Astrocyte of the cerebellum (primary cell): ENCODE measurements around the gene ITSN2.

Source experiments
- DNase-seq: peaks from one replicate; pipeline ENCODE4 v3.0.0-alpha.2; 2011; ENCODE audit warnings: low read depth
- H3K4me3 ChIP-seq: 2 replicates; pipeline ENCODE4 v1.5.1; 2011; ENCODE audit warnings: mild to moderate bottlenecking, low read depth, low read length, moderate library complexity
- CTCF ChIP-seq: IDR thresholded peaks from 2 replicates; pipeline ENCODE4 v1.5.1; 2012; ENCODE audit warnings: low read length, low read depth, moderate library complexity, mild to moderate bottlenecking; ENCODE audit errors: missing control alignments
- in situ Hi-C: cut with HindIII; loops from 2 replicates; pipeline ENCODE4 v1.10.0; 2017; ENCODE audit warnings: low sequenced_read_pairs

Gene ITSN2

GRCh38 chr2:24162494-24162893 lies 197.8 kb downstream of the ITSN2 start:
- no peak for DNase-seq
- no peak for TF ChIP-seq CTCF
- no peak overlapping the region for H3K4me3 ChIP-seq
- in situ Hi-C loops: no loop called here

- in situ Hi-C loops: no loop called here
- H3K4me3 ChIP-seq: no peak overlapping the region
- no peak for TF ChIP-seq CTCF
- DNase-seq: no peak
Measured at GRCh38 chr2:24160761-24161160, 199.6 kb downstream of the ITSN2 start.

- in situ Hi-C loops: no loop called here
- H3K4me3 ChIP-seq: no peak overlapping the region
- DNase-seq: no peak
- TF ChIP-seq CTCF: no peak
Measured at GRCh38 chr2:24159708-24160107, 200.6 kb downstream of the ITSN2 start.

GRCh38 chr2:24158131-24158530 lies 202.2 kb downstream of the ITSN2 start:
- TF ChIP-seq CTCF: no peak
- no peak for DNase-seq
- H3K4me3 ChIP-seq: no peak overlapping the region
- in situ Hi-C loops: no loop called here

- DNase-seq: no peak
- no peak overlapping the region for H3K4me3 ChIP-seq
- in situ Hi-C loops: no loop called here
- TF ChIP-seq CTCF: no peak
Measured at GRCh38 chr2:24153478-24153877, 206.9 kb downstream of the ITSN2 start.
